ENCODE data around the gene EIF2S2.
"Not testable (repeated sequence)": the region's sequence is repeated elsewhere in the genome, so short reads cannot be mapped to it uniquely, and the experiment has no call there.

The EIF2S2 gene

GRCh38 chr20:34111702-34112599 lies at the start of gene EIF2S2:
Gene EIF2S2 (minus strand): TSS chr20:34112243. CDS start chr20:34112110, 133 bp downstream.
- DNase-seq: peak; percentile 96

GRCh38 chr20:34157697-34158096 lies 45.7 kb upstream of the EIF2S2 start:
- not testable (repeated sequence) for DNase-seq

GRCh38 chr20:34155836-34156235 lies 43.8 kb upstream of the EIF2S2 start:
- DNase-seq: no peak

- not testable (repeated sequence) for DNase-seq
Observed at GRCh38 chr20:34153169-34153568, 41.1 kb upstream of the EIF2S2 start.

GRCh38 chr20:34152073-34152472 lies 40.0 kb upstream of the EIF2S2 start:
- DNase-seq: not testable (repeated sequence)

- no peak for DNase-seq
Observed at GRCh38 chr20:34150306-34151000, 38.4 kb upstream of the EIF2S2 start.

GRCh38 chr20:34145280-34145819 lies 33.3 kb upstream of the EIF2S2 start:
- DNase-seq: no peak

- no peak for DNase-seq
Observed at GRCh38 chr20:34143951-34144350, 31.9 kb upstream of the EIF2S2 start.

GRCh38 chr20:34142121-34142520 lies 30.1 kb upstream of the EIF2S2 start:
- no peak for DNase-seq

- DNase-seq: no peak
Observed at GRCh38 chr20:34141293-34141692, 29.2 kb upstream of the EIF2S2 start.

GRCh38 chr20:34135525-34136275 lies 23.7 kb upstream of the EIF2S2 start:
- not testable (repeated sequence) for DNase-seq

GRCh38 chr20:34133365-34133860 lies 21.4 kb upstream of the EIF2S2 start:
- DNase-seq: not testable (repeated sequence)

GRCh38 chr20:34132943-34133342 lies 20.9 kb upstream of the EIF2S2 start:
- not testable (repeated sequence) for DNase-seq

- not testable (repeated sequence) for DNase-seq
Observed at GRCh38 chr20:34132491-34132890, 20.4 kb upstream of the EIF2S2 start.

GRCh38 chr20:34131491-34131890 lies 19.4 kb upstream of the EIF2S2 start:
- no peak for DNase-seq

- peak; percentile 63 for DNase-seq
Observed at GRCh38 chr20:34129518-34130162, 17.6 kb upstream of the EIF2S2 start.

GRCh38 chr20:34127792-34128191 lies 15.7 kb upstream of the EIF2S2 start:
- DNase-seq: no peak

GRCh38 chr20:34124469-34125249 lies 12.6 kb upstream of the EIF2S2 start:
- DNase-seq: no peak

- DNase-seq: no peak
Observed at GRCh38 chr20:34123309-34123708, 11.3 kb upstream of the EIF2S2 start.

GRCh38 chr20:34122274-34122980 lies 10.4 kb upstream of the EIF2S2 start:
- DNase-seq: no peak

GRCh38 chr20:34120213-34120612 lies 8.2 kb upstream of the EIF2S2 start:
- DNase-seq: no peak
